Smooth muscle cell (in vitro differentiated cells): ENCODE results near the gene SYNGR2. TPM values are rescaled to one million over a fixed set of nuclear protein-coding genes. Genes with fewer than 3 reads are reported as not detected.

ENCODE experiments used
- DNase-seq: peaks from one replicate; lab custom pipeline; 2025; ENCODE audit not compliant: unreplicated experiment; lab: John Stamatoyannopoulos, UW
- H2AFZ ChIP-seq: fragments of 200-600 bp; sonication (generic); 2 replicates; pipeline ENCODE4 v1.6.0; 2016; ENCODE audit warnings: antibody characterized with exemption, low read depth, mild to moderate bottlenecking
- H3F3A ChIP-seq: fragments of 200-600 bp; sonication (generic); 2 replicates; pipeline ENCODE4 v1.6.0; 2017; ENCODE audit warnings: antibody characterized with exemption, low read depth
- H3K27ac ChIP-seq: fragments of 200-600 bp; sonication (generic); 2 replicates; pipeline ENCODE4 v1.5.1; 2016; ENCODE audit warnings: low read depth, mild to moderate bottlenecking
- H3K27me3 ChIP-seq: fragments of 200-600 bp; sonication (generic); 2 replicates; pipeline ENCODE4 v1.6.1; 2016; ENCODE audit warnings: low read depth, mild to moderate bottlenecking
- H3K36me3 ChIP-seq: fragments of 200-600 bp; sonication (generic); 2 replicates; pipeline ENCODE4 v1.5.1; 2016; ENCODE audit warnings: low read depth
- H3K4me1 ChIP-seq: fragments of 200-600 bp; sonication (generic); 2 replicates; pipeline ENCODE4 v1.5.1; 2016; ENCODE audit warnings: low read depth
- H3K4me2 ChIP-seq: fragments of 200-600 bp; sonication (generic); 2 replicates; pipeline ENCODE4 v1.6.0; 2016; ENCODE audit warnings: mild to moderate bottlenecking
- H3K4me3 ChIP-seq: fragments of 200-600 bp; sonication (generic); 2 replicates; pipeline ENCODE4 v1.5.1; 2016; ENCODE audit warnings: mild to moderate bottlenecking
- H3K79me2 ChIP-seq: fragments of 200-600 bp; sonication (generic); 2 replicates; pipeline ENCODE4 v1.6.0; 2016; ENCODE audit warnings: low read depth, mild to moderate bottlenecking
- H3K9ac ChIP-seq: fragments of 200-600 bp; sonication (generic); 2 replicates; pipeline ENCODE4 v1.6.0; 2016; ENCODE audit warnings: low read depth
- H3K9me3 ChIP-seq: fragments of 200-600 bp; sonication (generic); replicated peaks from 2 replicates; pipeline ENCODE4 v1.5.1; 2016; ENCODE audit warnings: low read depth
- H4K20me1 ChIP-seq: fragments of 200-600 bp; sonication (generic); 2 replicates; pipeline ENCODE4 v1.6.0; 2016; ENCODE audit warnings: low read depth
- CTCF ChIP-seq: fragments of 200-600 bp; sonication (generic); IDR thresholded peaks from 2 replicates; pipeline ENCODE4 v1.5.1; 2017; ENCODE audit warnings: borderline replicate concordance, mild to moderate bottlenecking, antibody characterized with exemption; ENCODE audit not compliant: insufficient read depth, poor library complexity, severe bottlenecking
- WGBS: methylation state at CpG from one replicate; pipeline ENCODE4 v1.1.7; 2016; ENCODE audit warnings: low lambda C conversion rate; 5-methylcytosine and 5-hydroxymethylcytosine counted together
- polyA plus RNA-seq: library from polyadenylated mRNA; unstranded; fragments of >200 nt; fragmentation: Nextera tagmentation; extraction: Ambion mirVana; gene quantifications from 2 replicates; pipeline ENCODE4 v1.2.1, GENCODE V29; 2016
- total RNA-seq: library from RNA; depleted of rRNA; stranded (reverse); fragments of >200 nt; gene quantifications from 2 replicates; pipeline ENCODE4 v1.2.3, GENCODE V29; 2014

SYNGR2 gene
- total and polyA plus RNA-seq, 2 experiments from 2014 or later, result 46.1 to 64.7 TPM

GRCh38 chr17:78186692-78187595 lies 18.6 kb downstream of the SYNGR2 start, which contains the start of the genes AFMID and TK1:
Gene AFMID, plus strand, starts transcription at chr17:78187362. Its CDS starts 9 bp downstream, at chr17:78187371.
Gene TK1, minus strand, starts transcription at chr17:78187052. Its CDS starts 58 bp downstream, at chr17:78186994.
- 5% methylated on average over 48 of the region's 57 CpGs for WGBS
- DNase-seq, result peak; percentile 97
- TF ChIP-seq CTCF, result peak; percentile 91

GRCh38 chr17:78196716-78197115 lies 28.3 kb downstream of the SYNGR2 start:
- Histone ChIP-seq H3F3A (peaks cover 10% of the 10 kb centered on the region), H3K4me1 (no peaks in the 10 kb centered on the region), H3K9me3 (no peaks in the 10 kb centered on the region), H3K79me2 (no peaks in the 10 kb centered on the region), H3K4me2 (no peak overlapping the region), H3K27ac (peak overlapping the region; percentile 9), H3K36me3 (no peaks in the 10 kb centered on the region), H2AFZ (no peak overlapping the region), H3K27me3 (no peaks in the 10 kb centered on the region), H3K9ac (no peak overlapping the region), H4K20me1 (no peaks in the 10 kb centered on the region), H3K4me3 (no peak overlapping the region)
- WGBS, result 91% methylated on average over 5 of the region's 5 CpGs
- no peak for TF ChIP-seq CTCF
- no peak for DNase-seq

More at GRCh38 chr17:78186692-78187595, 18.6 kb downstream of the SYNGR2 start, which contains the start of the genes AFMID and TK1:
- Histone ChIP-seq H3F3A (no peaks in the 10 kb centered on the region), H3K9ac (peak within 1 kb of the TSS; percentile 65), H3K4me2 (peak within 1 kb of the TSS; percentile 96), H3K36me3 (no peaks in the 10 kb centered on the region), H4K20me1 (no peaks in the 10 kb centered on the region), H3K4me3 (peak within 1 kb of the TSS; percentile 83), H3K27me3 (no peaks in the 10 kb centered on the region), H3K27ac (no peak within 1 kb of the TSS), H3K4me1 (peaks cover 16% of the 10 kb centered on the region), H2AFZ (peak within 1 kb of the TSS; percentile 92), H3K79me2 (peaks cover 9% of the 10 kb centered on the region), H3K9me3 (no peaks in the 10 kb centered on the region)

GRCh38 chr17:78197147-78197832 lies 28.9 kb downstream of the SYNGR2 start:
- DNase-seq, result no peak
- no peaks in the 10 kb centered on the region for H3K36me3 ChIP-seq
- H3K4me1 ChIP-seq, result no peaks in the 10 kb centered on the region
- H3K9ac ChIP-seq, result no peak overlapping the region
- no peak overlapping the region for H3K4me3 ChIP-seq
- H4K20me1 ChIP-seq, result no peaks in the 10 kb centered on the region
- H3K79me2 ChIP-seq, result no peaks in the 10 kb centered on the region
- H3K9me3 ChIP-seq, result no peaks in the 10 kb centered on the region
- no peak overlapping the region for H2AFZ ChIP-seq
- 67% methylated on average over 9 of the region's 9 CpGs for WGBS
- no peaks in the 10 kb centered on the region for H3K27me3 ChIP-seq
- no peak for TF ChIP-seq CTCF
- H3K4me2 ChIP-seq, result no peak overlapping the region
- H3F3A ChIP-seq, result peaks cover 10% of the 10 kb centered on the region
- peak overlapping the region; percentile 82 for H3K27ac ChIP-seq
